ENCODE measurements around the gene NGLY1. TPM values are rescaled to one million over a fixed set of nuclear protein-coding genes. Genes with fewer than 3 reads are reported as not detected.

The NGLY1 gene
- total RNA-seq, 1 experiment from 2014 or later = 27.0 TPM

- Mint-ChIP-seq H3K27ac (no peak overlapping the region), H3K9me3 (0 out of 5 replicates have a peak, but pooled peaks cover 0 to 4% of the 10 kb centered on the region in 2 experiments), H3K4me1 (peaks cover 10 to 11% of the 10 kb centered on the region in 2 experiments; a peak in 3 of 4 replicates), H3K4me3 (no peak overlapping the region), H3K27me3 (ENCODE audit: low read depth) (no peaks in the 10 kb centered on the region; the same call in 1 of the 2 replicates), H3K36me3 (ENCODE audit: insufficient read depth in 1 of 3, low read depth in 3 of 3) (no peaks in the 10 kb centered on the region)
- Histone ChIP-seq H3K4me2 (ENCODE audit: insufficient read depth, insufficient read length, low read length) (no peak overlapping the region), H4K91ac (ENCODE audit: insufficient read length, low read depth, low read length) (no peak overlapping the region), H3K27me3 (ENCODE audit: insufficient read depth, low read length) (no peaks in the 10 kb centered on the region), H3K18ac (ENCODE audit: insufficient read length, low read depth, low read length) (no peak overlapping the region), H2BK5ac (ENCODE audit: insufficient read length, low read length) (no peak overlapping the region), H3K14ac (ENCODE audit: insufficient read depth, low read length) (no peak overlapping the region), H3K9me3 (ENCODE audit: control insufficient read depth, low read depth, low read length) (no peaks in the 10 kb centered on the region), H2BK120ac (ENCODE audit: low read depth, low read length, poor library complexity, severe bottlenecking) (no peak overlapping the region), H2BK20ac (ENCODE audit: low read depth, low read length, poor library complexity, severe bottlenecking) (no peak overlapping the region), H3K4ac (ENCODE audit: low read depth, low read length) (no peak overlapping the region), H4K8ac (replicated peaks; ENCODE audit: insufficient read length, low read depth, low read length) (no peak overlapping the region), H4K20me1 (ENCODE audit: control insufficient read depth, insufficient read depth, insufficient read length) (no peaks in the 10 kb centered on the region), H3K27ac (ENCODE audit: insufficient read length, low read depth, low read length) (no peak overlapping the region), H3K56ac (ENCODE audit: insufficient read length, low read depth, low read length) (no peak overlapping the region), H3K23ac (ENCODE audit: insufficient read length, low read depth, low read length) (no peak overlapping the region), H3K23me2 (ENCODE audit: insufficient read length, low read depth, low read length, poor library complexity, severe bottlenecking) (no peaks in the 10 kb centered on the region), H3K79me2 (ENCODE audit: insufficient read depth, low read length) (no peaks in the 10 kb centered on the region), H2BK15ac (ENCODE audit: low read depth, low read length) (no peak overlapping the region), H3K4me1 (ENCODE audit: insufficient read depth, low read length) (no peaks in the 10 kb centered on the region), H3T11ph (ENCODE audit: low read length) (no peak overlapping the region), H2AFZ (ENCODE audit: low read length) (no peak overlapping the region), H2BK12ac (ENCODE audit: insufficient read length, low read depth, low read length) (no peak overlapping the region), H2AK5ac (ENCODE audit: insufficient read length, low read length) (no peak overlapping the region), H3K9ac (ENCODE audit: extremely low read depth, insufficient read length, low read length) (no peak overlapping the region), H4K5ac (ENCODE audit: insufficient read length, low read depth, low read length) (no peak overlapping the region), H3K79me1 (ENCODE audit: insufficient read depth, low read depth, low read length, poor library complexity, severe bottlenecking) (no peaks in the 10 kb centered on the region)
- WGBS (ENCODE audit: extremely low coverage, insufficient read length, low lambda C conversion rate) = no CpG with 5 or more reads among the region's 6 CpGs
- no peak for DNase-seq
- TF ChIP-seq, protein P1, sequence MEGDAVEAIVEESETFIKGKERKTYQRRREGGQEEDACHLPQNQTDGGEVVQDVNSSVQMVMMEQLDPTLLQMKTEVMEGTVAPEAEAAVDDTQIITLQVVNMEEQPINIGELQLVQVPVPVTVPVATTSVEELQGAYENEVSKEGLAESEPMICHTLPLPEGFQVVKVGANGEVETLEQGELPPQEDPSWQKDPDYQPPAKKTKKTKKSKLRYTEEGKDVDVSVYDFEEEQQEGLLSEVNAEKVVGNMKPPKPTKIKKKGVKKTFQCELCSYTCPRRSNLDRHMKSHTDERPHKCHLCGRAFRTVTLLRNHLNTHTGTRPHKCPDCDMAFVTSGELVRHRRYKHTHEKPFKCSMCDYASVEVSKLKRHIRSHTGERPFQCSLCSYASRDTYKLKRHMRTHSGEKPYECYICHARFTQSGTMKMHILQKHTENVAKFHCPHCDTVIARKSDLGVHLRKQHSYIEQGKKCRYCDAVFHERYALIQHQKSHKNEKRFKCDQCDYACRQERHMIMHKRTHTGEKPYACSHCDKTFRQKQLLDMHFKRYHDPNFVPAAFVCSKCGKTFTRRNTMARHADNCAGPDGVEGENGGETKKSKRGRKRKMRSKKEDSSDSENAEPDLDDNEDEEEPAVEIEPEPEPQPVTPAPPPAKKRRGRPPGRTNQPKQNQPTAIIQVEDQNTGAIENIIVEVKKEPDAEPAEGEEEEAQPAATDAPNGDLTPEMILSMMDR (conservative IDR thresholded peaks at IDR 0.05) = no peak
These were observed 47.4 kb upstream of the NGLY1 start for GRCh38 chr3:25830373-25831280.
